ENCODE results near the gene GANC.

- TF ChIP-seq CTCF (IDR thresholded peaks at IDR 0.05), result no peak
- TF ChIP-seq POLR2A (IDR thresholded peaks at IDR 0.05), result no peak
Observed at GRCh38 chr15:42378011-42378410, 105.0 kb downstream of the GANC start.

All from body of pancreas (tissue), 4 donors.